NCI-H1417 treated with DMSO at 0.1 percent for 48 hours (cell line): ENCODE results near the gene HK1.
A peak's percentile ranks its signal among the peaks of the same experiment; 100 is the strongest.

Experiments used
- DNase-seq: peaks from one replicate; lab custom pipeline; 2025; lab: John Stamatoyannopoulos, UW

Gene HK1

GRCh38 chr10:69377191-69377590, 98.9 kb downstream of the HK1 start:
- no peak for DNase-seq

GRCh38 chr10:69377933-69378332, 99.6 kb downstream of the HK1 start:
- DNase-seq = no peak

GRCh38 chr10:69379800-69380199, 101.5 kb downstream of the HK1 start:
- no peak for DNase-seq

- no peak for DNase-seq
Measured at GRCh38 chr10:69382382-69383117, 104.3 kb downstream of the HK1 start.

- no peak for DNase-seq
Measured at GRCh38 chr10:69383558-69383957, 105.3 kb downstream of the HK1 start.

- no peak for DNase-seq
Measured at GRCh38 chr10:69384320-69384719, 106.0 kb downstream of the HK1 start.

- DNase-seq = no peak
Measured at GRCh38 chr10:69385454-69386350, 107.4 kb downstream of the HK1 start.

- no peak for DNase-seq
Measured at GRCh38 chr10:69387500-69387899, 109.2 kb downstream of the HK1 start.

- DNase-seq = no peak
Measured at GRCh38 chr10:69388488-69388887, 110.2 kb downstream of the HK1 start.

GRCh38 chr10:69389827-69390490, 111.7 kb downstream of the HK1 start:
- no peak for DNase-seq

GRCh38 chr10:69391158-69391557, 112.9 kb downstream of the HK1 start:
- DNase-seq = no peak

- peak; percentile 7 for DNase-seq
Measured at GRCh38 chr10:69392481-69393000, 114.2 kb downstream of the HK1 start.

GRCh38 chr10:69394020-69394419, 115.7 kb downstream of the HK1 start:
- no peak for DNase-seq

GRCh38 chr10:69397972-69398371, 119.7 kb downstream of the HK1 start:
- DNase-seq = no peak

GRCh38 chr10:69398466-69398865, 120.2 kb downstream of the HK1 start:
- no peak for DNase-seq

GRCh38 chr10:69400936-69401335, 122.6 kb downstream of the HK1 start:
- no peak for DNase-seq

GRCh38 chr10:69401416-69401815, 123.1 kb downstream of the HK1 start:
- no peak for DNase-seq

GRCh38 chr10:69402386-69402785, 124.1 kb downstream of the HK1 start:
- no peak for DNase-seq

GRCh38 chr10:69403066-69403465, 124.8 kb downstream of the HK1 start:
- DNase-seq = no peak

GRCh38 chr10:69403519-69403918, 125.2 kb downstream of the HK1 start:
- DNase-seq = no peak

GRCh38 chr10:69404786-69405185, 126.5 kb downstream of the HK1 start:
- DNase-seq = no peak

GRCh38 chr10:69405221-69405620, 126.9 kb downstream of the HK1 start:
- no peak for DNase-seq
